ENCODE data around the gene ZSCAN20. TPM values are rescaled to one million over a fixed set of nuclear protein-coding genes. Genes with fewer than 3 reads are reported as not detected.

Gene ZSCAN20
- total and polyA plus RNA-seq, 2 of the 4 experiments (the other 2 are of a cell fraction): 2.1 to 11.1 TPM

DNA sequence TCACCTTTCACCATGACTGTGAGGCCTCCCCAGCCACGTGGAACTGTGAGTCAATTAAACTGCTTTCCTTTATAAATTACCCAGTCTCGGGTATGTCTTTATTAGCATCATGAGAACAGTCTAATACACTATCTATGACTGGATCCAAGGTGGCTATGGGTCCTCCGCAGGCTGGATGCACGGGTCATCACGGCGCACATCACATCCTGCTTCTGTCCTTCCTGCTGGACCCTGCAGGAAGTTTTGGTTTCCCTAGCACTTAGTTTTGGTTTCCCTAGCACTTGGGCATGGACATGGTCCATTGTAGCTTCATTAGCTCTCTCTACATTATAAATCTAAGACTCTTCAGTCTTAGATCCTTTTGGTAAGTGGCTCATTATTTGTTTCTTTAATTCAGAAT is 27.3 kb upstream of the ZSCAN20 start:
- no peak overlapping the region for H2BK5ac ChIP-seq (ENCODE audit: low read depth, low read length, poor library complexity, severe bottlenecking)
- TF ChIP-seq CHD1 (IDR thresholded peaks at IDR 0.05; ENCODE audit: low read depth, low read length) (no peak), NFE2L2 (IDR thresholded peaks at IDR 0.05; ENCODE audit: low read depth, low read length) (no peak), SMC3 (IDR thresholded peaks at IDR 0.05; ENCODE audit: low read depth, low read length) (no peak), CEBPB (IDR thresholded peaks at IDR 0.05; ENCODE audit: low read depth, low read length) (no peak), FOS (IDR thresholded peaks at IDR 0.05; ENCODE audit: low read depth, low read length) (no peak), RCOR1 (IDR thresholded peaks at IDR 0.05; ENCODE audit: insufficient replicate concordance, low read length) (no peak), MAFK (IDR thresholded peaks at IDR 0.05; ENCODE audit: low read depth, low read length) (no peak), MAZ (IDR thresholded peaks at IDR 0.05; ENCODE audit: borderline replicate concordance, low read depth, low read length) (no peak), MXI1 (IDR thresholded peaks at IDR 0.05; ENCODE audit: borderline replicate concordance, low read depth, low read length) (no peak), RAD21 (IDR thresholded peaks at IDR 0.05; ENCODE audit: low read length) (no peak), POLR2A (IDR thresholded peaks at IDR 0.05; ENCODE audit: low read depth, low read length) (no peak), RFX5 (IDR thresholded peaks at IDR 0.05; ENCODE audit: low read depth, low read length) (no peak), BHLHE40 (IDR thresholded peaks at IDR 0.05; ENCODE audit: low read depth, low read length) (no peak)
- TF ChIP-seq, protein P1, sequence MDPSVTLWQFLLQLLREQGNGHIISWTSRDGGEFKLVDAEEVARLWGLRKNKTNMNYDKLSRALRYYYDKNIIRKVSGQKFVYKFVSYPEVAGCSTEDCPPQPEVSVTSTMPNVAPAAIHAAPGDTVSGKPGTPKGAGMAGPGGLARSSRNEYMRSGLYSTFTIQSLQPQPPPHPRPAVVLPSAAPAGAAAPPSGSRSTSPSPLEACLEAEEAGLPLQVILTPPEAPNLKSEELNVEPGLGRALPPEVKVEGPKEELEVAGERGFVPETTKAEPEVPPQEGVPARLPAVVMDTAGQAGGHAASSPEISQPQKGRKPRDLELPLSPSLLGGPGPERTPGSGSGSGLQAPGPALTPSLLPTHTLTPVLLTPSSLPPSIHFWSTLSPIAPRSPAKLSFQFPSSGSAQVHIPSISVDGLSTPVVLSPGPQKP (IDR thresholded peaks at IDR 0.05; ENCODE audit: borderline replicate concordance, low read depth, low read length): no peak
- TF ChIP-seq, protein P2, sequence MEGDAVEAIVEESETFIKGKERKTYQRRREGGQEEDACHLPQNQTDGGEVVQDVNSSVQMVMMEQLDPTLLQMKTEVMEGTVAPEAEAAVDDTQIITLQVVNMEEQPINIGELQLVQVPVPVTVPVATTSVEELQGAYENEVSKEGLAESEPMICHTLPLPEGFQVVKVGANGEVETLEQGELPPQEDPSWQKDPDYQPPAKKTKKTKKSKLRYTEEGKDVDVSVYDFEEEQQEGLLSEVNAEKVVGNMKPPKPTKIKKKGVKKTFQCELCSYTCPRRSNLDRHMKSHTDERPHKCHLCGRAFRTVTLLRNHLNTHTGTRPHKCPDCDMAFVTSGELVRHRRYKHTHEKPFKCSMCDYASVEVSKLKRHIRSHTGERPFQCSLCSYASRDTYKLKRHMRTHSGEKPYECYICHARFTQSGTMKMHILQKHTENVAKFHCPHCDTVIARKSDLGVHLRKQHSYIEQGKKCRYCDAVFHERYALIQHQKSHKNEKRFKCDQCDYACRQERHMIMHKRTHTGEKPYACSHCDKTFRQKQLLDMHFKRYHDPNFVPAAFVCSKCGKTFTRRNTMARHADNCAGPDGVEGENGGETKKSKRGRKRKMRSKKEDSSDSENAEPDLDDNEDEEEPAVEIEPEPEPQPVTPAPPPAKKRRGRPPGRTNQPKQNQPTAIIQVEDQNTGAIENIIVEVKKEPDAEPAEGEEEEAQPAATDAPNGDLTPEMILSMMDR (conservative IDR thresholded peaks at IDR 0.05; ENCODE audit: low read depth, low read length): no peak
- TF ChIP-seq, protein P3, sequence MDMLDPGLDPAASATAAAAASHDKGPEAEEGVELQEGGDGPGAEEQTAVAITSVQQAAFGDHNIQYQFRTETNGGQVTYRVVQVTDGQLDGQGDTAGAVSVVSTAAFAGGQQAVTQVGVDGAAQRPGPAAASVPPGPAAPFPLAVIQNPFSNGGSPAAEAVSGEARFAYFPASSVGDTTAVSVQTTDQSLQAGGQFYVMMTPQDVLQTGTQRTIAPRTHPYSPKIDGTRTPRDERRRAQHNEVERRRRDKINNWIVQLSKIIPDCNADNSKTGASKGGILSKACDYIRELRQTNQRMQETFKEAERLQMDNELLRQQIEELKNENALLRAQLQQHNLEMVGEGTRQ (IDR thresholded peaks at IDR 0.05; ENCODE audit: low read depth, low read length): no peak
- no peak overlapping the region for H3K23ac ChIP-seq (ENCODE audit: low read depth, low read length)
- ATAC-seq (ENCODE audit: low read depth): no peak
- in situ Hi-C loops (cut with MboI; ENCODE audit: low sequenced_read_pairs): no loop called here
- H3K9me1 ChIP-seq (ENCODE audit: insufficient read depth, low read length): peaks cover 6% of the 10 kb centered on the region
- no peak overlapping the region for H3K9ac ChIP-seq (ENCODE audit: low read depth, low read length)
- no peak overlapping the region for H4K91ac ChIP-seq (ENCODE audit: insufficient read depth, low read depth, low read length)
- ChIA-PET POLR2A (ENCODE audit: unreplicated experiment) (no interaction called here), CTCF (no interaction called here)
- H2AK9ac ChIP-seq (replicated peaks; ENCODE audit: low read depth, low read length, poor library complexity): no peak overlapping the region
- 100% methylated on average over 2 of the region's 6 CpGs; no CpG with 5 or more reads in 1 of the 2 experiments for WGBS, 2 experiments (ENCODE audit: extremely low coverage in 2 of 2, insufficient read length in 1 of 2)
- no peak overlapping the region for H4K8ac ChIP-seq (ENCODE audit: low read depth in 2 of 2, low read length in 2 of 2)
- H3K4me3 ChIP-seq (ENCODE audit: insufficient read depth, low read depth, low read length): no peak overlapping the region
- no peak overlapping the region for H4K5ac ChIP-seq (ENCODE audit: low read depth, low read length)
- H4K20me1 ChIP-seq (ENCODE audit: insufficient read depth, low read length): no peaks in the 10 kb centered on the region
- no peak overlapping the region for H2BK120ac ChIP-seq (ENCODE audit: low read depth, low read length)
- H3K4me1 ChIP-seq (ENCODE audit: control insufficient read depth, insufficient read depth, low read length): peaks cover 8% of the 10 kb centered on the region
- no peak overlapping the region for H3K14ac ChIP-seq (replicated peaks; ENCODE audit: low read depth, low read length)
- H2BK15ac ChIP-seq (ENCODE audit: low read depth, low read length): no peak overlapping the region
- dilution Hi-C loops (cut with HindIII; ENCODE audit: low sequenced_read_pairs, unreplicated experiment): no loop called here
- H3K36me3 ChIP-seq (ENCODE audit: control insufficient read depth, insufficient read depth, low read length): no peaks in the 10 kb centered on the region
- no peak for DNase-seq
- no peak overlapping the region for H3K4me2 ChIP-seq (ENCODE audit: low read depth, low read length)
- no peak overlapping the region for H2AK5ac ChIP-seq (ENCODE audit: low read depth, low read length)
- no peak overlapping the region for H3K56ac ChIP-seq (ENCODE audit: extremely low read depth, insufficient read depth, low read length)
- intact Hi-C loops (cut with micrococcal nuclease): no loop called here
- H2AFZ ChIP-seq (replicated peaks; ENCODE audit: low read length, poor library complexity): no peak overlapping the region
- no TSS peak for BruUV-seq (replicated peaks)
- H3K4ac ChIP-seq (ENCODE audit: low read depth, low read length): no peak overlapping the region
- H3K27me3 ChIP-seq (ENCODE audit: control insufficient read depth, insufficient read depth, low read length): no peaks in the 10 kb centered on the region
- no peak overlapping the region for H2BK20ac ChIP-seq (ENCODE audit: low read depth, low read length)
- no peaks in the 10 kb centered on the region for H3K9me3 ChIP-seq (ENCODE audit: control insufficient read depth, insufficient read depth, low read length)
- no peaks in the 10 kb centered on the region for H3K79me1 ChIP-seq (ENCODE audit: low read depth in 1 of 2, low read length in 2 of 2)
- H3K27ac ChIP-seq (ENCODE audit: insufficient read depth, low read length): no peak overlapping the region
- H3K18ac ChIP-seq (ENCODE audit: low read depth, low read length): no peak overlapping the region

Data from IMR-90 (cell line).